GM12874 (cell line): ENCODE data around the gene ENTPD1.

Experiments used
- TF ChIP-seq, protein P1 (sequence below): IDR thresholded peaks from 2 replicates; pipeline ENCODE4 v1.5.1; 2011; ENCODE audit warnings: low read depth, mild to moderate bottlenecking, control low read depth, low read length, moderate library complexity; ENCODE audit not compliant: insufficient read depth

The ENTPD1 gene

DNA sequence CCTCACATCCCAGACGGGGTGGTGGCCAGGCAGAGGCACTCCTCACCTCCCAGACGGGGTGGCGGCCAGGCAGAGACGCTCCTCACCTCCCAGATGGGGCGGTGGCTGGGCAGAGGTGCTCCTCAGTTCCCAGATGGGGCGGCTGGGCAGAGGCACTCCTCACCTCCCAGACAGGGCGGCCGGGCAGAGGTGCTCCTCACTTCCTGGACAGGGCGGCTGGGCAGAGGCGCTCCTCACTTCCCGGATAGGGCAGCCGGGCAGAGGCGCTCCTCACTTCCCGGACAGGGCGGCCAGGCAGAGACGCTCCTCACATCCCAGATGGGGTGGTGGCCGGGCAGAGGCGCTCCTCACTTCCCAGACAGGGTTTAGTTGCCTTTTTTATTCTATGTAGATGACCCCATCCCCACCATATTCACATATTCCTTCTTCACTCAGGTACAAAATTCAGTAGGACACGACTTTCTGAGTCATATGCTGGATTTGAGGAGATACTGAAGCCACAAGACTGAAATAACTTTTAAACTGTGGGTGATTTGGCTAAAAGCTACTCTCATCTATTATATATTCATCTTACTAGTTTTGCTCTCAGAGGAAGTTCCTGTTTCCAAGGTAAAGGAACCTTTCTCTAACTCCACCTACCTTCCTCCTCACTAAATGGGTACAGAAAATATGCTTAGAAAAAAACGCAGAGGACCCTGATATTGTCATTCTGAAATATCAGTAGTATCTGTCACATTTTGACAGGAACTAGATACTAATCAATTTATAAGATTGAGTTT lies 54.4 kb downstream of the ENTPD1 start:
- TF ChIP-seq, protein P1, sequence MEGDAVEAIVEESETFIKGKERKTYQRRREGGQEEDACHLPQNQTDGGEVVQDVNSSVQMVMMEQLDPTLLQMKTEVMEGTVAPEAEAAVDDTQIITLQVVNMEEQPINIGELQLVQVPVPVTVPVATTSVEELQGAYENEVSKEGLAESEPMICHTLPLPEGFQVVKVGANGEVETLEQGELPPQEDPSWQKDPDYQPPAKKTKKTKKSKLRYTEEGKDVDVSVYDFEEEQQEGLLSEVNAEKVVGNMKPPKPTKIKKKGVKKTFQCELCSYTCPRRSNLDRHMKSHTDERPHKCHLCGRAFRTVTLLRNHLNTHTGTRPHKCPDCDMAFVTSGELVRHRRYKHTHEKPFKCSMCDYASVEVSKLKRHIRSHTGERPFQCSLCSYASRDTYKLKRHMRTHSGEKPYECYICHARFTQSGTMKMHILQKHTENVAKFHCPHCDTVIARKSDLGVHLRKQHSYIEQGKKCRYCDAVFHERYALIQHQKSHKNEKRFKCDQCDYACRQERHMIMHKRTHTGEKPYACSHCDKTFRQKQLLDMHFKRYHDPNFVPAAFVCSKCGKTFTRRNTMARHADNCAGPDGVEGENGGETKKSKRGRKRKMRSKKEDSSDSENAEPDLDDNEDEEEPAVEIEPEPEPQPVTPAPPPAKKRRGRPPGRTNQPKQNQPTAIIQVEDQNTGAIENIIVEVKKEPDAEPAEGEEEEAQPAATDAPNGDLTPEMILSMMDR, result no peak

DNA sequence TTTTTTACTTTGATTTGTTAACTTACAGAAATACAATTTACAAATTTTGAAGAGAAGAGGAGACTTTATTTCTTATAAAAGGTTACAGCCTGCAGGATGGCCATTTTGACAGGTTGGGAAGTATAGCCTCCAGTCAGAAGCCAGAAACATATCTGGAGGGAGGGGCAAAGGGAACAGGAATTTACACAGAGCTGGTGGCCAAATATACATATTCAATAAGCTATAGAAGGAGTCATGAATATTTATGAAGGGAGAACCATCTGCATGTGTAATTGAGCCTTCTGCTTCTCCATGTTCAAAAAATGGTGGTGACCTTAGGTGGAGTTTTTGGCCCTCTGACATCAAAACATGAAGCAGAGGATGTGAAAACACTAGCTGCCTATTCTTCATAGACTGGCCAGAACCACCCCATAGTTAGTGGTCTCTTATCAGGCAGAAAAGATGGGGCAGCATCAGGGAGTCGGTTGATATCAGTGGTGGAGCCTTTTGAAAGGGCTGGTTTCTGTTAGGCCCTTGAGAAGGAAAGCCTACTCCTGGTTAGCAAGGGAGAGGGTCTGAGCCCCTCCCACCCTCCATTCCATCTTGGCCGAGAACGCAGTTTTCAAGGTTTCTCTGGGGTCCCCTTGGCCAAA lies 57.2 kb downstream of the ENTPD1 start:
- TF ChIP-seq, protein P1, result no peak

DNA sequence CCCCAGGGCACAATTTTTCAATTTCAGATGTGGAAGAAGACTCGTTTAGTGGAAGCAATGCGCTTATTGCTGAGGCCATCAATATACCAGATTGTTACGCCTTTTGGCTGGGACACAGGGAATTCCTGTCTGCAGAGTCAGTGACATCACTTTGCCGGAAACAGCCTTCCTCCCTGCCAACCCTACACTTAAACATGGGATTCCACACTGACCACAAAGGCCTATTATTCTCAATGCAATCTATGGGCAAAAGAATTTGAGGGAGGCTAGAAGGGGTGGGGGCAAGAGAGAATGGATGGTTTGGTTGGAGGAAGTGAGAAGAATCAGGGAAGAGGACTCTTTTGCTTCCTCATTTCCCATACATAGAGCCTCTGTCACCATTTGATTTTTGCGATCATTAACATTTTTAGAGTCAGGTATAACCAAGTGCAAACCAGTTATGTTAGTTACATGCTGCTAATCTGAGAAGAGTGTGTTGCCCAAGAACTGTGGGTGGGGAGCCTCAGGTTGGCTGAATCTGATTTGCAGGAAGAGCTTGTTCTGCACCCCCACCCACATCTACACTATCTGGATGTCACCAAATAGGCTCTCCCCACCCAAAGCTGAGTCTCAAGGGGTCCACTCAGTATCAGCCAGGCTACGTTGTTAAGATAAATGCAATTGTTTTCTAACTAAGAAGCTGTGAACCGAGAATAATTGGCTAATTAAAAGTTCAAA lies 58.2 kb downstream of the ENTPD1 start:
- TF ChIP-seq, protein P1, result no peak

DNA sequence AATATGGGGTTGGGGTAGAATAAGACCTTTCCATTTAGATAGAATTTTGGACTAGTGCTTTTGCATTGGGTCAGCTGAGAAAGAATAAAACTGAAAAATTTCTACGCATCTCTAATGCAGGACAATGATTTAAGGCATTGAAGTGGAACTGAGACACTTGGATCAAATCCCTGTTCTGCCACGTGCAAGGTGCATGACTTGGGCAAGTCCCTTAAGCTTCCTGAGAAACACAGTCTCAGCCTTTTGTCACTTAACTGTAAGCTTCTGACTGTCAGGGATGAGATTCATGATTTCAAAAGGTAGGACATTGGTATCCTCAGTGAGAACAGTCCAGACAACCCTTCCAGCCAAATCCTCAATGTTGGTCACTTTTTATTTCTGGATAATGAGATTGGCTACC lies 59.2 kb downstream of the ENTPD1 start:
- TF ChIP-seq, protein P1, result no peak

DNA sequence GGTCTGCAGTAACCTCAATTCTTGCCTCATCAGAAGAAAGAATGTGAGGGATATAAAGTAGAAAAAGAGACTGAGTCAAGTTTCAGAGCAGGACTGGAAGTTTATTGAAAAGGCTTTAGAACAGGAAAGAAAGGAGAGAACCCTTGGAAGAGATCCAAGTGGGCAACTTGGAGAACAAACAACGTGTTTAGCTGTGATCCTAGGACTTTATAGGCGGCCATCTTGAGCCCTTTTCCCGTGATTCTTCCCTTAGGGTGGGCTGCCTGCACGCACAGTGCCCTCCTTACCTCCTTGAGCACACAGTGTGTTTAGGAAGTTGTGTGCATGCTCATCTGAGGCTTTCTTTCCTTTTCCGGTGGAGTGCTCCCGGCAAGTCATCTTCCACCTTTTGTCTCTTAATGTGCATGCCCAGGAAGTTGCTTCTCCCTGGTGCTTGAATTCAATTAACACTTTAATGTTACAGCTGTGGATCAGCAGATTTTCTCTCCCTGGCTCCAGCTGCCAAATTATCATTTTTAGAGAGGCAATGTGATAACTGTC lies 59.8 kb downstream of the ENTPD1 start:
- TF ChIP-seq, protein P1, result no peak

DNA sequence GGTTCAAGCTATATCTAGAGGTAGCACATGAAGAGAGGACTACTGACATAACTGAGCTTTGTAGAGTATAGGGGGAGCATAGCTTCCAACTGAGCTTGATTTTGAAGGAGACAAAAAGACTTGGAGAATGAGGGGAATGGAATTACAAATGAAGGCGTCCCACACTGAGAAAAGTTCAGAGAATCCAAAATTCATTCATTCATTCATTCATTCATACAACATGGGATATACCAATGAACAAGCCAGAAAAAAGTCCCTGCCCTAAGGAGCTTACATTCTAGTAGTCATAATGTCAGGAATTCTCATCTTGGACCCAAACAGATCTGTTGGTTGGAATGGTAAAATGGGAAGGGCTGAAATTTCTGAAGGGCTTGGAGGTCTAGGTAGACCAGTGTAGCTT lies 62.0 kb downstream of the ENTPD1 start:
- TF ChIP-seq, protein P1, result no peak

DNA sequence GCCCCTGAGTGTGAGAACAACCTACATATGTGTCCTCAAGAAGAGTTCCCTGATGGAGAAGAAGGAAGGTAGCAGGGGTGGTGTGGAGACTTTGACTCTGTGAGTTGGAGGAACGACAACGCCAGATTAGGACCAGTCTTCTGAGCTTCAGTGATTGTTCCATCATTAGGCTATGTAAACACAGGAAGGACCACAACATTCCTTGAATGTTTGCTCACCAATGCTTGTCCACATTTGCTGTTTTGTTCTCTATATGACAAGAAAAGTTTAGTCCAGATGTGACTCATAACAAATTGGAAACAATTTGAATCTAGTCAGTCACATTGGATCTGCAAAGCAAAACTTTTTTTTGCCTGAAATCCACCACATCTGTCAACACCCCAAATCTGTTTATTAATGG lies 62.7 kb downstream of the ENTPD1 start:
- TF ChIP-seq, protein P1, result no peak
